ENCODE measurements around the gene ABLIM1. TPM values are rescaled to one million over a fixed set of nuclear protein-coding genes. Genes with fewer than 3 reads are reported as not detected.

ABLIM1 gene
- total and polyA plus RNA-seq, 2 experiments from 2014 or later = 21.9 to 45.1 TPM

- H3K27me3 Mint-ChIP-seq (ENCODE audit: insufficient read depth, low read depth, poor library complexity) = peaks cover 46% of the 10 kb centered on the region
- peak overlapping the region; percentile 91 for H3K4me2 ChIP-seq
- no peak overlapping the region for H3K27ac Mint-ChIP-seq
- H3K4me3 Mint-ChIP-seq = peak overlapping the region; percentile 82
- DNase-seq (ENCODE audit: low spot score) (no peak), ATAC-seq (peak; percentile 20)
- peak overlapping the region; percentile 90 for H3K4me3 ChIP-seq
- no peaks in the 10 kb centered on the region; the same call in 2 of the 3 replicates for H3K9me3 Mint-ChIP-seq
- peak overlapping the region; percentile 99 for H2AFZ ChIP-seq
- H3F3A ChIP-seq (replicated peaks; ENCODE audit: low read depth) = no peaks in the 10 kb centered on the region
- H3K36me3 ChIP-seq (ENCODE audit: insufficient read depth) = no peaks in the 10 kb centered on the region
- no peaks in the 10 kb centered on the region for H4K20me1 ChIP-seq (replicated peaks; ENCODE audit: insufficient read depth)
- no peaks in the 10 kb centered on the region; the same call in 2 of the 3 replicates for H3K36me3 Mint-ChIP-seq (ENCODE audit: low read depth)
- TF ChIP-seq EZH2 (IDR thresholded peaks at IDR 0.05; ENCODE audit: low read depth, unreplicated experiment) (peak; percentile 18), JUNB (IDR thresholded peaks at IDR 0.05; ENCODE audit: unreplicated experiment) (no peak)
- H3K27ac ChIP-seq (ENCODE audit: low read depth) = no peak overlapping the region
- peaks cover 33% of the 10 kb centered on the region for H3K4me1 ChIP-seq (ENCODE audit: insufficient read depth)
- peaks cover 52% of the 10 kb centered on the region for H3K27me3 ChIP-seq (ENCODE audit: insufficient read depth)
- peaks cover 50% of the 10 kb centered on the region for H3K4me1 Mint-ChIP-seq
- no peaks in the 10 kb centered on the region for H3K9me2 ChIP-seq (ENCODE audit: insufficient read depth)
- no peaks in the 10 kb centered on the region for H3K79me2 ChIP-seq (replicated peaks; ENCODE audit: insufficient read depth)
These were observed 253.1 kb downstream of the ABLIM1 start for GRCh38 chr10:114405011-114405350.

GRCh38 chr10:114404171-114405010, 253.7 kb downstream of the ABLIM1 start, which contains the start of gene AFAP1L2:
TSS of gene AFAP1L2 (minus strand) at chr10:114404502. CDS start at chr10:114404455, 47 bp downstream.
- Histone ChIP-seq H3K36me3 (ENCODE audit: insufficient read depth) (no peaks in the 10 kb centered on the region), H3K4me1 (ENCODE audit: insufficient read depth) (peaks cover 30% of the 10 kb centered on the region), H4K20me1 (replicated peaks; ENCODE audit: insufficient read depth) (no peaks in the 10 kb centered on the region), H3K4me3 (peak within 1 kb of the TSS; percentile 90), H3F3A (replicated peaks; ENCODE audit: low read depth) (no peaks in the 10 kb centered on the region), H3K9me2 (ENCODE audit: insufficient read depth) (no peaks in the 10 kb centered on the region), H3K27ac (ENCODE audit: low read depth) (no peak within 1 kb of the TSS), H3K4me2 (peak within 1 kb of the TSS; percentile 91), H3K27me3 (ENCODE audit: insufficient read depth) (peaks cover 52% of the 10 kb centered on the region), H3K79me2 (replicated peaks; ENCODE audit: insufficient read depth) (no peaks in the 10 kb centered on the region), H2AFZ (peak within 1 kb of the TSS; percentile 99)
- TF ChIP-seq ZNF114 (CRISPR knock-in tag; IDR thresholded peaks at IDR 0.05) = no peak
- no peak for TF ChIP-seq NANOG (IDR thresholded peaks at IDR 0.05; ENCODE audit: borderline replicate concordance)
- TF ChIP-seq, protein P1, sequence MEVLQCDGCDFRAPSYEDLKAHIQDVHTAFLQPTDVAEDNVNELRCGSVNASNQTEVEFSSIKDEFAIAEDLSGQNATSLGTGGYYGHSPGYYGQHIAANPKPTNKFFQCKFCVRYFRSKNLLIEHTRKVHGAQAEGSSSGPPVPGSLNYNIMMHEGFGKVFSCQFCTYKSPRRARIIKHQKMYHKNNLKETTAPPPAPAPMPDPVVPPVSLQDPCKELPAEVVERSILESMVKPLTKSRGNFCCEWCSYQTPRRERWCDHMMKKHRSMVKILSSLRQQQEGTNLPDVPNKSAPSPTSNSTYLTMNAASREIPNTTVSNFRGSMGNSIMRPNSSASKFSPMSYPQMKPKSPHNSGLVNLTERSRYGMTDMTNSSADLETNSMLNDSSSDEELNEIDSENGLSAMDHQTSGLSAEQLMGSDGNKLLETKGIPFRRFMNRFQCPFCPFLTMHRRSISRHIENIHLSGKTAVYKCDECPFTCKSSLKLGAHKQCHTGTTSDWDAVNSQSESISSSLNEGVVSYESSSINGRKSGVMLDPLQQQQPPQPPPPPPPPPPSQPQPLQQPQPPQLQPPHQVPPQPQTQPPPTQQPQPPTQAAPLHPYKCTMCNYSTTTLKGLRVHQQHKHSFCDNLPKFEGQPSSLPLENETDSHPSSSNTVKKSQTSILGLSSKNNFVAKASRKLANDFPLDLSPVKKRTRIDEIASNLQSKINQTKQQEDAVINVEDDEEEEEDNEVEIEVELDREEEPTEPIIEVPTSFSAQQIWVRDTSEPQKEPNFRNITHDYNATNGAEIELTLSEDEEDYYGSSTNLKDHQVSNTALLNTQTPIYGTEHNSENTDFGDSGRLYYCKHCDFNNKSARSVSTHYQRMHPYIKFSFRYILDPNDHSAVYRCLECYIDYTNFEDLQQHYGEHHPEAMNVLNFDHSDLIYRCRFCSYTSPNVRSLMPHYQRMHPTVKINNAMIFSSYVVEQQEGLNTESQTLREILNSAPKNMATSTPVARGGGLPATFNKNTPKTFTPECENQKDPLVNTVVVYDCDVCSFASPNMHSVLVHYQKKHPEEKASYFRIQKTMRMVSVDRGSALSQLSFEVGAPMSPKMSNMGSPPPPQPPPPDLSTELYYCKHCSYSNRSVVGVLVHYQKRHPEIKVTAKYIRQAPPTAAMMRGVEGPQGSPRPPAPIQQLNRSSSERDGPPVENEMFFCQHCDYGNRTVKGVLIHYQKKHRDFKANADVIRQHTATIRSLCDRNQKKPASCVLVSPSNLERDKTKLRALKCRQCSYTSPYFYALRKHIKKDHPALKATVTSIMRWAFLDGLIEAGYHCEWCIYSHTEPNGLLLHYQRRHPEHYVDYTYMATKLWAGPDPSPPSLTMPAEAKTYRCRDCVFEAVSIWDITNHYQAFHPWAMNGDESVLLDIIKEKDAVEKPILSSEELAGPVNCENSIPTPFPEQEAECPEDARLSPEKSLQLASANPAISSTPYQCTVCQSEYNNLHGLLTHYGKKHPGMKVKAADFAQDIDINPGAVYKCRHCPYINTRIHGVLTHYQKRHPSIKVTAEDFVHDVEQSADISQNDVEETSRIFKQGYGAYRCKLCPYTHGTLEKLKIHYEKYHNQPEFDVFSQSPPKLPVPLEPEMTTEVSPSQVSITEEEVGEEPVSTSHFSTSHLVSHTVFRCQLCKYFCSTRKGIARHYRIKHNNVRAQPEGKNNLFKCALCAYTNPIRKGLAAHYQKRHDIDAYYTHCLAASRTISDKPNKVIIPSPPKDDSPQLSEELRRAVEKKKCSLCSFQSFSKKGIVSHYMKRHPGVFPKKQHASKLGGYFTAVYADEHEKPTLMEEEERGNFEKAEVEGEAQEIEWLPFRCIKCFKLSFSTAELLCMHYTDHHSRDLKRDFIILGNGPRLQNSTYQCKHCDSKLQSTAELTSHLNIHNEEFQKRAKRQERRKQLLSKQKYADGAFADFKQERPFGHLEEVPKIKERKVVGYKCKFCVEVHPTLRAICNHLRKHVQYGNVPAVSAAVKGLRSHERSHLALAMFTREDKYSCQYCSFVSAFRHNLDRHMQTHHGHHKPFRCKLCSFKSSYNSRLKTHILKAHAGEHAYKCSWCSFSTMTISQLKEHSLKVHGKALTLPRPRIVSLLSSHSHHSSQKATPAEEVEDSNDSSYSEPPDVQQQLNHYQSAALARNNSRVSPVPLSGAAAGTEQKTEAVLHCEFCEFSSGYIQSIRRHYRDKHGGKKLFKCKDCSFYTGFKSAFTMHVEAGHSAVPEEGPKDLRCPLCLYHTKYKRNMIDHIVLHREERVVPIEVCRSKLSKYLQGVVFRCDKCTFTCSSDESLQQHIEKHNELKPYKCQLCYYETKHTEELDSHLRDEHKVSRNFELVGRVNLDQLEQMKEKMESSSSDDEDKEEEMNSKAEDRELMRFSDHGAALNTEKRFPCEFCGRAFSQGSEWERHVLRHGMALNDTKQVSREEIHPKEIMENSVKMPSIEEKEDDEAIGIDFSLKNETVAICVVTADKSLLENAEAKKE (CRISPR knock-in tag; IDR thresholded peaks at IDR 0.05) = no peak
- TF ChIP-seq, protein P2, sequence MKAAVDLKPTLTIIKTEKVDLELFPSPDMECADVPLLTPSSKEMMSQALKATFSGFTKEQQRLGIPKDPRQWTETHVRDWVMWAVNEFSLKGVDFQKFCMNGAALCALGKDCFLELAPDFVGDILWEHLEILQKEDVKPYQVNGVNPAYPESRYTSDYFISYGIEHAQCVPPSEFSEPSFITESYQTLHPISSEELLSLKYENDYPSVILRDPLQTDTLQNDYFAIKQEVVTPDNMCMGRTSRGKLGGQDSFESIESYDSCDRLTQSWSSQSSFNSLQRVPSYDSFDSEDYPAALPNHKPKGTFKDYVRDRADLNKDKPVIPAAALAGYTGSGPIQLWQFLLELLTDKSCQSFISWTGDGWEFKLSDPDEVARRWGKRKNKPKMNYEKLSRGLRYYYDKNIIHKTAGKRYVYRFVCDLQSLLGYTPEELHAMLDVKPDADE (IDR thresholded peaks at IDR 0.05) = no peak
- no peak for TF ChIP-seq POLR2AphosphoS5 (IDR thresholded peaks at IDR 0.05; ENCODE audit: low read depth)
- no peak for TF ChIP-seq STAT1 (IDR thresholded peaks at IDR 0.05; ENCODE audit: unreplicated experiment)
- no peak for TF ChIP-seq CREB1 (CRISPR knock-in tag; IDR thresholded peaks at IDR 0.05; ENCODE audit: low read depth)
- peak; percentile 62 for DNase-seq (ENCODE audit: low spot score)
- H3K36me3 Mint-ChIP-seq (ENCODE audit: low read depth) = no peaks in the 10 kb centered on the region; the same call in 2 of the 3 replicates
- H3K4me1 Mint-ChIP-seq = peaks cover 48% of the 10 kb centered on the region
- no peaks in the 10 kb centered on the region; the same call in 2 of the 3 replicates for H3K9me3 Mint-ChIP-seq
- ATAC-seq = peak; percentile 66
- H3K27ac Mint-ChIP-seq = no peak within 1 kb of the TSS
- peak within 1 kb of the TSS; percentile 84 for H3K4me3 Mint-ChIP-seq
- H3K27me3 Mint-ChIP-seq (ENCODE audit: insufficient read depth, low read depth, poor library complexity) = peaks cover 46% of the 10 kb centered on the region
